Brain microvascular endothelial cell (primary cell): ENCODE data around the gene HMGB4.

Experiments
- DNase-seq: peaks from one replicate; pipeline ENCODE4 v3.0.0-alpha.2; 2020
- H3K27ac ChIP-seq: fragments of 250-450 bp; sonication (Bioruptor Pico); 2 replicates; pipeline ENCODE4 v1.5.1; 2020; ENCODE audit warnings: mild to moderate bottlenecking, moderate library complexity
- H3K27me3 ChIP-seq: fragments of 250-450 bp; sonication (Bioruptor Pico); replicated peaks from 2 replicates; pipeline ENCODE4 v1.5.1; 2020; ENCODE audit warnings: mild to moderate bottlenecking
- H3K36me3 ChIP-seq: fragments of 250-450 bp; sonication (Bioruptor Pico); replicated peaks from 2 replicates; pipeline ENCODE4 v1.5.1; 2020; ENCODE audit warnings: mild to moderate bottlenecking
- H3K4me3 ChIP-seq: 2 replicates; pipeline ENCODE4 v1.5.1; 2011; ENCODE audit warnings: low read depth, mild to moderate bottlenecking, control low read depth, low read length, moderate library complexity
- CTCF ChIP-seq: IDR thresholded peaks from 2 replicates; pipeline ENCODE4 v1.5.1; 2011; ENCODE audit warnings: low read depth, mild to moderate bottlenecking, moderate library complexity, low read length, control low read depth, inconsistent platforms; ENCODE audit errors: missing control alignments
- in situ Hi-C: cut with HindIII; loops from 2 replicates; pipeline ENCODE4 v1.10.0; 2017; ENCODE audit warnings: low sequenced_read_pairs, low pct_ligation_motif_present

HMGB4 gene

GRCh38 chr1:33906156-33906555 is 42.3 kb downstream of the HMGB4 start:
- no peak overlapping the region for H3K27ac ChIP-seq
- TF ChIP-seq CTCF, result no peak
- H3K27me3 ChIP-seq, result no peaks in the 10 kb centered on the region
- H3K36me3 ChIP-seq, result no peaks in the 10 kb centered on the region
- in situ Hi-C loops, result no loop called here
- DNase-seq, result no peak
- no peak overlapping the region for H3K4me3 ChIP-seq

GRCh38 chr1:33908324-33908956 is 44.6 kb downstream of the HMGB4 start:
- in situ Hi-C loops, result no loop called here
- DNase-seq, result no peak
- no peak overlapping the region for H3K4me3 ChIP-seq
- H3K27ac ChIP-seq, result no peak overlapping the region
- H3K27me3 ChIP-seq, result no peaks in the 10 kb centered on the region
- TF ChIP-seq CTCF, result no peak
- H3K36me3 ChIP-seq, result no peaks in the 10 kb centered on the region
